HepG2 (cell line): ENCODE results near the gene NAA16.

Source experiments
- ARID2 ChIP-seq: sonication (generic); formaldehyde crosslinking; IDR thresholded peaks from 2 replicates; pipeline ENCODE4 v1.8.1; 2022; ENCODE audit warnings: mild to moderate bottlenecking, missing genetic modification reagents, borderline replicate concordance
- FOXM1 ChIP-seq: sonication (generic); formaldehyde crosslinking; IDR thresholded peaks from 2 replicates; pipeline ENCODE4 v1.5.0; 2020; ENCODE audit warnings: missing genetic modification reagents
- POLR2AphosphoS5 ChIP-seq: IDR thresholded peaks from 2 replicates; pipeline ENCODE4 v1.6.1; 2012; ENCODE audit warnings: low read depth, low read length
- TF ChIP-seq, protein P1 (sequence below): sonication (generic); formaldehyde crosslinking; IDR thresholded peaks from 2 replicates; pipeline ENCODE4 v1.8.1; 2023; ENCODE audit warnings: mild to moderate bottlenecking, missing genetic modification reagents
- TF ChIP-seq, protein P2 (sequence below): sonication (generic); formaldehyde crosslinking; IDR thresholded peaks from 2 replicates; pipeline ENCODE4 v1.5.0; 2020; ENCODE audit warnings: mild to moderate bottlenecking, missing genetic modification reagents, moderate library complexity

DNA sequence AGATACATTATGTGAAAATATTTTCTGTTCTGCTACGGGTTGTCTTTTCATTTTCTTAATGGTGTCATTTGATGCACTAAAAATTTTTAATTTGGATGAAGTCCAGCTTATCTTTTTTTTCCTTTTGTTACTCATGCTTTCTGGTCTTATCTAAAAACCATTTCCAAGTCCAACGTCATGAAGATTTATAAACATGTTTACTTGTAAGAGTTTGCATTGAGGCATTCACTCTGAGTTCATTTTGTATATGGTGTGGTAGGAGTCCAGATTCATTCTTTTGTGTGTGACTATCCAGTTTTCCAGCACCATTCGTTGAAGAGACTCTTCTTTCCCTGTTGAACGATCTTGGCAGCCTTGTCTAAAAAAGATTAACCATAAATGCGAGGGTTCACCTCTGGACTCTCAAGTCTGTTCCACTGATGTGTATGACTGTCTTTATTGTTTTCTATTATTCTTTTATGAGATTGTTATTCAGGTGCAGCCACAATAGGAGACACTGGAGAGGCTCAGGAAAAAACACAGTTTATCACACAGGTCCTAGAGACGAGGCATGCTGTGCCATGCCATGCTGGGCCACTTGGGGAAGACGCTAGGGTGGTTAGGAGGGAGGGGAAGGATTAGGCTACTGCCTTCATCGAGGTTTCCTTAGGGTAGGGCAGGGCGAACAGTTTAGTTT lies 35.0 kb downstream of the NAA16 start:
- TF ChIP-seq POLR2AphosphoS5 (no peak), FOXM1 (CRISPR knock-in tag) (no peak), ARID2 (CRISPR knock-in tag) (no peak)
- TF ChIP-seq, protein P1, sequence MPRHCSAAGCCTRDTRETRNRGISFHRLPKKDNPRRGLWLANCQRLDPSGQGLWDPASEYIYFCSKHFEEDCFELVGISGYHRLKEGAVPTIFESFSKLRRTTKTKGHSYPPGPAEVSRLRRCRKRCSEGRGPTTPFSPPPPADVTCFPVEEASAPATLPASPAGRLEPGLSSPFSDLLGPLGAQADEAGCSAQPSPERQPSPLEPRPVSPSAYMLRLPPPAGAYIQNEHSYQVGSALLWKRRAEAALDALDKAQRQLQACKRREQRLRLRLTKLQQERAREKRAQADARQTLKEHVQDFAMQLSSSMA (CRISPR knock-in tag): no peak
- TF ChIP-seq, protein P2, sequence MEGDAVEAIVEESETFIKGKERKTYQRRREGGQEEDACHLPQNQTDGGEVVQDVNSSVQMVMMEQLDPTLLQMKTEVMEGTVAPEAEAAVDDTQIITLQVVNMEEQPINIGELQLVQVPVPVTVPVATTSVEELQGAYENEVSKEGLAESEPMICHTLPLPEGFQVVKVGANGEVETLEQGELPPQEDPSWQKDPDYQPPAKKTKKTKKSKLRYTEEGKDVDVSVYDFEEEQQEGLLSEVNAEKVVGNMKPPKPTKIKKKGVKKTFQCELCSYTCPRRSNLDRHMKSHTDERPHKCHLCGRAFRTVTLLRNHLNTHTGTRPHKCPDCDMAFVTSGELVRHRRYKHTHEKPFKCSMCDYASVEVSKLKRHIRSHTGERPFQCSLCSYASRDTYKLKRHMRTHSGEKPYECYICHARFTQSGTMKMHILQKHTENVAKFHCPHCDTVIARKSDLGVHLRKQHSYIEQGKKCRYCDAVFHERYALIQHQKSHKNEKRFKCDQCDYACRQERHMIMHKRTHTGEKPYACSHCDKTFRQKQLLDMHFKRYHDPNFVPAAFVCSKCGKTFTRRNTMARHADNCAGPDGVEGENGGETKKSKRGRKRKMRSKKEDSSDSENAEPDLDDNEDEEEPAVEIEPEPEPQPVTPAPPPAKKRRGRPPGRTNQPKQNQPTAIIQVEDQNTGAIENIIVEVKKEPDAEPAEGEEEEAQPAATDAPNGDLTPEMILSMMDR (CRISPR knock-in tag): no peak
